Muscle of leg (tissue), 11 donors: Measurements from ENCODE around the gene THG1L. TPM values are rescaled to one million over a fixed set of nuclear protein-coding genes. Genes with fewer than 3 reads are reported as not detected.
"Not testable (repeated sequence)": the region's sequence is repeated elsewhere in the genome, so short reads cannot be mapped to it uniquely, and the experiment has no call there.

Experiments
- DNase-seq: peaks from one replicate; pipeline ENCODE4 v3.0.0; 2013
- H3K27ac ChIP-seq: one replicate; pipeline ENCODE4 v1.5.1; 2013; ENCODE audit warnings: mild to moderate bottlenecking, low read length, control low read depth
- H3K27me3 ChIP-seq: one replicate; pipeline ENCODE4 v1.6.1; 2013; ENCODE audit warnings: low read length; ENCODE audit not compliant: control insufficient read depth, insufficient read depth
- H3K36me3 ChIP-seq: one replicate; pipeline ENCODE4 v1.6.1; 2013; ENCODE audit warnings: low read length; ENCODE audit not compliant: control insufficient read depth, insufficient read depth
- H3K4me1 ChIP-seq: one replicate; pipeline ENCODE4 v1.6.1; 2013; ENCODE audit warnings: low read length; ENCODE audit not compliant: control insufficient read depth, insufficient read depth
- H3K4me3 ChIP-seq: one replicate; pipeline ENCODE4 v1.5.1; 2013; ENCODE audit warnings: low read length, control low read depth
- H3K9me3 ChIP-seq: replicated peaks from 2 replicates; pipeline ENCODE4 v1.6.1; 2013; ENCODE audit warnings: low read depth, low read length; ENCODE audit not compliant: control insufficient read depth
- WGBS: methylation state at CpG from one replicate; pipeline ENCODE4 v1.1.5; 2013; ENCODE audit warnings: missing lambda C conversion rate; ENCODE audit not compliant: insufficient coverage; 5-methylcytosine and 5-hydroxymethylcytosine counted together
- polyA plus RNA-seq, 8 donors: library from polyadenylated mRNA; unstranded; fragments of 120-200 nt; gene quantifications; one replicate each; pipeline versions ENCODE4 v1.2.1 to v1.2.3, GENCODE V29; 2013; ENCODE audit warnings: inconsistent platforms in 1 of 8, low replicate concordance in 1 of 8; ENCODE audit not compliant: insufficient read length in 8 of 8, insufficient read depth in 1 of 8
- total RNA-seq: library from RNA; stranded (reverse); fragments of 120-200 nt; gene quantifications from one replicate; pipeline ENCODE4 v1.2.4, GENCODE V29; 2013

THG1L gene
- total and polyA plus RNA-seq, 9 donors: 22.1 to 31.5 (median 28.0) TPM

- DNase-seq, H3K4me3 ChIP-seq, H3K27me3 ChIP-seq, H3K4me1 ChIP-seq, H3K27ac ChIP-seq, H3K36me3 ChIP-seq, H3K9me3 ChIP-seq: not testable (repeated sequence)
- no CpG with 5 or more reads among the region's 4 CpGs for WGBS
These were observed 32.5 kb upstream of the THG1L start for GRCh38 chr5:157698674-157699073.

GRCh38 chr5:157703736-157704135, 27.5 kb upstream of the THG1L start:
- Histone ChIP-seq H3K4me3 (no peak overlapping the region), H3K9me3 (no peaks in the 10 kb centered on the region), H3K27ac (no peak overlapping the region), H3K27me3 (no peaks in the 10 kb centered on the region), H3K4me1 (no peaks in the 10 kb centered on the region), H3K36me3 (no peaks in the 10 kb centered on the region)
- no peak for DNase-seq
- no CpG with 5 or more reads among the region's 3 CpGs for WGBS

- no CpG with 5 or more reads among the region's 1 CpG for WGBS
- Histone ChIP-seq H3K9me3 (no peaks in the 10 kb centered on the region), H3K4me3 (no peak overlapping the region)
These were observed 22.4 kb upstream of the THG1L start for GRCh38 chr5:157708866-157709265.

GRCh38 chr5:157709346-157709745, 21.9 kb upstream of the THG1L start:
- Histone ChIP-seq H3K27ac (no peak overlapping the region), H3K4me3 (no peak overlapping the region), H3K36me3 (no peaks in the 10 kb centered on the region), H3K9me3 (no peaks in the 10 kb centered on the region), H3K4me1 (no peaks in the 10 kb centered on the region), H3K27me3 (no peaks in the 10 kb centered on the region)
- no peak for DNase-seq

More at GRCh38 chr5:157708866-157709265, 22.4 kb upstream of the THG1L start:
- H3K27me3 ChIP-seq: no peaks in the 10 kb centered on the region
- DNase-seq: peak; percentile 37
- H3K4me1 ChIP-seq: no peaks in the 10 kb centered on the region
- H3K36me3 ChIP-seq: no peaks in the 10 kb centered on the region
- H3K27ac ChIP-seq: no peak overlapping the region

- no peaks in the 10 kb centered on the region for H3K4me1 ChIP-seq
- no CpG with 5 or more reads among the region's 3 CpGs for WGBS
- no peaks in the 10 kb centered on the region for H3K9me3 ChIP-seq
- H3K4me3 ChIP-seq: no peak overlapping the region
- H3K36me3 ChIP-seq: no peaks in the 10 kb centered on the region
- H3K27ac ChIP-seq: no peak overlapping the region
- H3K27me3 ChIP-seq: no peaks in the 10 kb centered on the region
- DNase-seq: no peak
These were observed 20.8 kb upstream of the THG1L start for GRCh38 chr5:157710431-157710830.

- H3K27ac ChIP-seq: no peak overlapping the region
- no peak for DNase-seq
- no CpG with 5 or more reads among the region's 2 CpGs for WGBS
- H3K27me3 ChIP-seq: no peaks in the 10 kb centered on the region
- no peak overlapping the region for H3K4me3 ChIP-seq
- no peaks in the 10 kb centered on the region for H3K9me3 ChIP-seq
- H3K36me3 ChIP-seq: no peaks in the 10 kb centered on the region
- no peaks in the 10 kb centered on the region for H3K4me1 ChIP-seq
These were observed 20.3 kb upstream of the THG1L start for GRCh38 chr5:157710882-157711281.

GRCh38 chr5:157713830-157714595, 17.2 kb upstream of the THG1L start:
- WGBS: 60% methylated on average over 1 of the region's 4 CpGs
- Histone ChIP-seq H3K27ac (no peak overlapping the region), H3K9me3 (no peaks in the 10 kb centered on the region), H3K36me3 (no peaks in the 10 kb centered on the region), H3K4me3 (no peak overlapping the region), H3K27me3 (no peaks in the 10 kb centered on the region), H3K4me1 (peaks cover 3% of the 10 kb centered on the region)
- DNase-seq: no peak

GRCh38 chr5:157714596-157714864, 16.7 kb upstream of the THG1L start:
- Histone ChIP-seq H3K4me3 (no peak overlapping the region), H3K27ac (no peak overlapping the region), H3K36me3 (no peaks in the 10 kb centered on the region), H3K4me1 (peaks cover 3% of the 10 kb centered on the region), H3K27me3 (no peaks in the 10 kb centered on the region), H3K9me3 (no peaks in the 10 kb centered on the region)
- no peak for DNase-seq

- 7% methylated on average over 2 of the region's 4 CpGs for WGBS
- no peak overlapping the region for H3K27ac ChIP-seq
These were observed 12.7 kb upstream of the THG1L start for GRCh38 chr5:157718519-157718918.

GRCh38 chr5:157719245-157719644, 12.0 kb upstream of the THG1L start:
- Histone ChIP-seq H3K9me3 (no peaks in the 10 kb centered on the region), H3K27me3 (no peaks in the 10 kb centered on the region), H3K36me3 (no peaks in the 10 kb centered on the region), H3K27ac (no peak overlapping the region), H3K4me3 (no peak overlapping the region), H3K4me1 (peaks cover 3% of the 10 kb centered on the region)
- WGBS: 100% methylated on average over 1 of the region's 2 CpGs
- no peak for DNase-seq

More at GRCh38 chr5:157718519-157718918, 12.7 kb upstream of the THG1L start:
- no peak overlapping the region for H3K4me3 ChIP-seq
- DNase-seq: peak; percentile 84
- no peaks in the 10 kb centered on the region for H3K9me3 ChIP-seq
- no peaks in the 10 kb centered on the region for H3K27me3 ChIP-seq
- H3K4me1 ChIP-seq: peaks cover 3% of the 10 kb centered on the region
- no peaks in the 10 kb centered on the region for H3K36me3 ChIP-seq

- H3K27me3 ChIP-seq: no peaks in the 10 kb centered on the region
- no peaks in the 10 kb centered on the region for H3K36me3 ChIP-seq
- DNase-seq: no peak
- no peak overlapping the region for H3K27ac ChIP-seq
- no peak overlapping the region for H3K4me3 ChIP-seq
- 91% methylated on average over 5 of the region's 6 CpGs for WGBS
- H3K4me1 ChIP-seq: peaks cover 3% of the 10 kb centered on the region
- no peaks in the 10 kb centered on the region for H3K9me3 ChIP-seq
These were observed 10.1 kb upstream of the THG1L start for GRCh38 chr5:157721159-157721558.
